Activated naive CD4-positive, alpha-beta T cell treated with anti-CD3 and anti-CD28 coated beads, Interleukin-2, amount 50 U/mL, for 16 hours (primary cell): Measurements from ENCODE around the gene ADAM12.

ENCODE experiments used
- DNase-seq: peaks from one replicate; pipeline ENCODE4 v3.0.0-alpha.2; 2020

Gene ADAM12

DNA sequence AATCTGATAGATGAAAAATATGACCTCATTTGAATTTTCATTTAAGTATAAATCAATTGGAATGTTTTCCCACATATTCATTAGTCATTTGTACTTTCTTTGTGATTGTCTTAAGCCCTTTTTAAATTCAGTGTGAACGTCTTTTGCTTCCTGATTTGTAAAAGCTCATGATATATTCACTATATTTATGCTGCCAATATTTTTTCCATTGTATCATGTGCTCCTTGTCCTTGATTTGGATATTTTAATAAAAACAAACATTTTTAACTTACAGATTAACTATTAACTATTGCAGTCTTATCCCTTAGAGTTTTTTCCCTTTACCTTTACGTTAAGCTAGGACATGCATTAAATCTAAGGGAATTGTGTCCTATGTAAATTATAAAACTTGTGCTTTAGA is 157.7 kb downstream of the ADAM12 start:
- DNase-seq, result no peak

DNA sequence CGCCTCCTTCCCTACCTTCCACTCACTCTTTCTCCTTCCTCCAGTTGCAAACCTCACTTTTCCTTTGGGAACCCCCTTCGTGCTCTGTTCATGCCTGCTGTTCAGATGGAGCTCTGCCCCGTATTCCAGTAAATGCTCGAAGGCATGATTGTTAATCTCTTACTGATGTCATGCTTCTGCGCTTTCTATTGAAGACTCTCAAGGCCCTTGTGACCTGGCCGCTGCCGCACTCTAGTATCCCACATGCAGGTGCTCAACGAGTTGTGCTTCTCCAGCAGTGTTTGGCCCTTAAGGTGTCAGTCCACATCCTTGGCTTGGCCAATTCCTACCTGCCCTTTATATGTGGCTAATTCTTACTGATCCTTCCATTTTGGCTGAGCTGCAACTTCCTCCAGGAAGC is 158.6 kb downstream of the ADAM12 start:
- no peak for DNase-seq

DNA sequence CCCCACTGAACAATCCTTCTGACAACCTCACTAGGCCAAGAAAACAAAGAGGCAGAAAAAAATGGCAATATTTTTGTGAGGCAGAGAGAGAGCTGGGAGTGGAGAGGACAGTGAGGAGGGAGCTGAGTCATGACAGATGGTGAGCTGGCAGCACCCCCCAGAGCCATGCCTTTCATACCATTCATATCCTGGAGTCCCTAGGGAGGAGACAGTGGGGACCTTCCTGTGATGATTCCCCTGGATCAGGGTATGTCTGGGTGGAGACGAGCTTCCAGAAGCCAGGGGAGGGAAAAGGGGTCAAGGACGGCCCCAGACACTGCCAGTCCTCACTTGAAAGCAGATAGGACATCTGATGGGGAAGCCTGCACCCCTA is 160.5 kb downstream of the ADAM12 start:
- no peak for DNase-seq

DNA sequence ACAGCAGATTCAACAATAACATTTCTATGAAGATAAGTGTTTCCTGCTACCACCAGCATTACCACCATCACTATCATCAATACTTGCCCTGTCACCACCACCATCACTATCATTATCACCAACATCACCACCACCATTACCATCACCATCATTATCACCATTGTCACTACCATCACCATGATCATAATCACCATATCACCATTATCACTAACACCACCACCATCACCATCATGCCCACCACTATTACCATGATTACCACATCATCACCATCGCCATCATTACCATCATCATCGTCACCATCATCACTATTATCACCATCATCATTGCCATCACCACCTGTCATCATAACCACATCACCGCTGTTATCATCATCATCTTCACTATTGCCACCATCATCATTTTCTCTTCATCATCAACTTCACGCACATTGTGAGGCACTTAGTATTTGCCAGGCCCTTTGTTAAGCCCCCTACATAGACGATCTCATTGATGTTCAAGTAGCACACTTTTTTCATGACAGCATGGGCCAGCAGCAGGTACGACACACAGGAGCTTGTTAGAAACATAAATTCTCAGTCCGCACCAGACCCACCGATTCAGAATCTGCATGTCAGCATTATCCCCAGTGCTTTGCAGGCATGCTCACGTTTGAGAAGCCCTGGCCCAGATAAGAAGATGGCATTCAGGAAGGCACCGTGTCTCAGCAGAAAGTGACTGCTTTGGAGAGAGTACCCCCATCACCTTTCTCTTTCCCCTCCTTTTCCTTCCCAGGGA is 161.1 kb downstream of the ADAM12 start:
- DNase-seq, result no peak

DNA sequence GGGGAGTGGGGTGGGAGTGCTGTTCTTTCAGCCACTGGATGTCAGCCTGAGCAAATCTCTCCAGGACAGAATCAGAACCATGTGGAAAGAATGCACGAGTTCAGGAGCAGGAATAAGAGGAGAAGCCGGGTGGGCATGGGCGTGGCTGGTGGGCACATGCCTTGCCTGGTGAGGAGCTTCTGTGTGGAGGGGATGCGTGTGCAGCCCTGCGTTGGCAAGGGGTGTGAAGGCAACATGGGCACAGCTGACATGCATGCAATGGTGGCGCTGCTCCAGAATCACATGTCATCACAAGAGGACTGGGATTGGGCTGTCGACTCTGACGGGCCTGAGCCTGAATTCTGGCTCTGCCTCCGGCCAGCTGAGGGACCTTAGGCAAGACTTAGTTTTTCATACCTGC is 162.1 kb downstream of the ADAM12 start:
- no peak for DNase-seq

DNA sequence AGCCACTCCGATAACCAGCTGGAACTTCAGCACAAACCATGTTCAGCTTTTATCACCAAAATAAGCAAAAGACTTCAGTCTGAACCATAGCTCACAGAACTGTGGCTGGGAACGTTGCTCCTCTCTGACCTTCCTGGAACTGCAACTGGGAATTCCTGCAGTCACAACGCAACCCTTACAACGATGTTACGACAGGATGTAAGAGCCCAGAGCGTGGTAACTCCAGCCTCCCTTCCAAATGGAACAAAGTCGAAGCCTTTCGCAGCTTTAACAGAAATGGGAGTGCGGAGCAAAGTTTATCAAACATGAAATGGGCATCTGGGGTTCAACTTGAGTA is 162.6 kb downstream of the ADAM12 start:
- DNase-seq, result no peak

DNA sequence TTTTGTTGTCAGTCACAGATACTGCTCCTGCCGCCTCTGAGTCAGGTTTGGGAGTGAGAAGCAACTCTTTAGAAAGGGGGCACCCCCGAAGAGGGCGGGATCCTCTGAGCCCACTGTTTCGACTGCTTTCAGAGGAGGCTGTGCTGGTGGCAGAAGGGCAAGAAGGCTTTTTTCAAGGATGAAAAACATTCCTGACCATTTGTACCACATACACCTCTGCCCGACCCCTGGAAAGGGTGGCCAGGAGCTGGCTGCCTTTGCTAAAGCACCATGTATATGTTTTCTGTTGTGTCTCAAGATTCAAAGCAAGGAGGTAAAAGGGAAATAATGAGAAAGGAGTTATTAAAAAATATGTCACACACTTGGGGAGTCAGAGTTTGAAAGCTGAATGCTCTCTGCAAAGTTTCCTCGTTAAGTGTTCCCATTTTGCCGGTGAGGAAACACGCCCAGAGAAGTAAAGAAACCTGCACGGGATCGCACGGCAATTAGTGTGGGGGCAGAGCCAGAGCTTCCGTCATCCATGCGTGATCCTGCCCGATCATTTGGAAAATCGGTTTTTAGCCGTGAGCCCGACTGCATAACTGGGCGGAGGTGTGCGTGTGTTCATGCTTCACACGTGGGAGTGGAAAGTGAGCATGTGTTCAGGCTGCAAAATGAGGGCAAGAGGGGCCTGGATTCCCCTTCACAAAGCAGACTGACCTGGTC is 163.2 kb downstream of the ADAM12 start:
- DNase-seq, result no peak

DNA sequence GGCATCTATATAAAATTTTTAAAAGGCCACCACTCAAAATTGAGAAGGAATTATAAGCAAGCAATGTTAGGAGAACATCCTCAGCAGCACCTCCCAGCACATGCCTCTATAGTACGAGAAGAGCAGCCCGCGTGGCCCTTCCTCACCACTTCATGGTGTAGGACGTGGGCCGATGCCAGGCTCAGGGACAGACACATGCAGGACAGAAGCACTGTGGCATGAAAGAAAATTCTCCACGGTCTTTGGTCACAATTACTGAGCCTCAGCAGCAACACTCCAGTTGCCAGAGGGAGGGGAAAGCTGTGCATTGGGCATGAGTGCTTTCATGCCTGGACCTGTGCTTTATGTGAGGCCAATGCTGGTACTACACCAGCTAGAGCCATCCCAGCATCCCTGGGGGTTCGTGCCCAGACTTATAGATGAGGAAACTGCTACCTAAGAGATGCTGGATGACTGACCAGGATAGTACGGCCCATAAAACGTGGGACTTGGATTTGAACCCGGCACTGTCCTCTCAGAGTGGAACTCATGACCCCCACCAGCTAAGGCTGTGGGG is 164.7 kb downstream of the ADAM12 start:
- no peak for DNase-seq

DNA sequence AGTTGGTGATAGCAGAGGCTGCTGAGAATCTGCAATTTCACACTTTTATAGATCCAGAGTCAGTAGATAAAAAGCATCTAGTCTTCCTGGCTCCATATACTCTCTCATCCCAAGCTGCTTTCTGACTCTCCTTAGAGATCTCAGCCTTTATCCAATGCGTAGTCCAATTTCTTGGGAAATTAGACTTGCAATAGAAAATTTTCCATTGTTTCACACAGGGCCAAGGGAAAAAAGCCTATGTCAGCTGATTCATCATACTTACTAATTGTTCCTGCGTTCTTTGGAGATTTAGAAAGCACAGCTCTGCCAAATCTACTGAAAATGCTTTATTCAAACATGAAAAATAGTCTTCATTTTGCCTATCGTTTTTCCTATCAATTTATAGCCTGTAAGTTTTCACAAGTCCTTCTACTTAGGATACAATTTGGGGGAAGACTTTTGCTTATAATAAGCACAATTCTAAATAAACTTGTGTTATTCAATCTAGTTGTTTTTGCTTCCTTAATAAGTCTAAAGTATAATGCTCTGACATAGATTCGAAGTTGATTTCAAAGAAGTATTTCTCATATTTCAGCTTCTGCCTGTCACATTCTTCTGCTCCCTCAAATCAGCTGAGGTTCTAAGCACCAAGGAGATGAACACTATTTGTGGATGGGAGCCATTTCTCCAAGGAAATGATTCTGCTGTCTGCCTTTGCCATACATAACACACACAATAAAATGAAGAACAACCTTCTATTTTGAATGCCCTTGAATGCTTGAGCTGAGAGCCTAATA is 165.4 kb downstream of the ADAM12 start:
- no peak for DNase-seq

DNA sequence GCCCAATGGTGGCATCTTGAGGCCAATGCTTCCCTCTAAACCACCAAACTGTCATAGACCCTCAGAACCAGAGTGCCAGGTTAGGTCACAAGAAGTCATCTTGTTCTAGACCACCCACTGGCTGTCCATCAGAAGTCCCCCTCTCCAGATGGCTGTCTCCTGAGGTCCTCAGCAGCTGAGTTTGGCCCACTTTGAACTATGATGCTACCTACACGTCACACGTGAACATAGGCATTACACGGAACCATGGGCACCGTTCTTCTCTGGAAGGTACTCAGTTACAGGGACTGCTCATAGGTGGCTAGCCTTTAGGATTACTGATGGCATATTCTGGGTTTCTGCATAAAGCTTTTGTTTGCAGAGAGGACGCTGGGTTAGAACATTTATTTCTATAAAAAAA is 166.4 kb downstream of the ADAM12 start:
- no peak for DNase-seq

DNA sequence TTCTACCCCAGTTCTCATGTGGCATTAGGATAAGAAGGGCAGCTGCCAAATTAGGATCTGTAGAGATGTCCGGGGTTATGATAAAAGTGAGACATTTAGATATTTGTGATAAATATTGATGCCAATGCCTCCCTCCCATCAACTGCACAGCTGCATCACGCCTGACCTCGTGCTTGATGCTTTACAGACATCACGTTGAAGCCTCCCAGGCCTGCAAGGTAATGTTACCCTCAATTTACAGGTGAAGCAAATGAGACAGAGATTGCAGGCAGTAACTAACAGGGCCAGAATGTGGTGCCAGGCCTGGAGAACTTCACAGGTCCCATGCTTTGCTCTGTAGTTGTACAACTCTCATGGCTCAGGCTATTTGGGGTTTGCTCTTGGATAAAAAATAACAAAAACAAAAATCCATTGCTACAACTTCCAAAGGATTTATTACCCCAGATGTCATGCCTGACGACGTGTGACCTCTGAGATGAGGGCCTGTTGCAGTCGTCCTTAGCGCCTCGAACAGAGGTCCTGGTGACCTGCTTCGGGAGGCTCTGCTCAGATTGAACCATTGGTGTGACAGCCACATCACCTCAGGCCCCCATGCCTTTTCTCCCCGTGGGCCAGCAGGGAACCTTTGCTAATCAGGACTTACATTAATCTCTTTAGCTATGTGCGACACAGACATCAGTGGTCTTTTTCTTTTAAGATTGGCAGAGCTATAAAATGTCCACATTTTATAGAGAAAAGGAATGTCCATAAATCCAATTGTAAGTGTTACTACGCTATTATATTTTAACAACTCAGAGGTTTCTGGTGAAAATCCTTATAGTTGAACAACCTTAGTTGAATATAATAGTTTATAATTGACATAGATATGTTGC is 169.3 kb downstream of the ADAM12 start:
- DNase-seq, result no peak

DNA sequence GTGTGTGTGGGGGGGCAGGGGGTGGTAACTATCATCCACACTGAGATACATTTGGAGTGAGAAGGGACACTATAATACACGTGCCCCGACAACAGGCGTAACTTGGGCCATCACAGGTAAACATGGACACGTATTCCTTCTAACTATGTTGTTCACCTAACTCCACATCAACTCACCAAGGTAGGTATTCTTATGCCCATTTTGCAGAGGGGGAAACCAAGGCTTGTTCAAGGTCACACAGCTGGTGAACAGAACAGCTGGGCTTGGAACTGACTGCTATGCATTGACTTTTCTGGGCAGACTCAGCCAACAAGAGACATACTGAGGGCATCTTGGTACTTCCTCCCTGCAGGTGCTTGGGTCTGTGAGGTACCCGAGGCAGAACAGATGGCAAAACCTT is 170.1 kb downstream of the ADAM12 start:
- no peak for DNase-seq

DNA sequence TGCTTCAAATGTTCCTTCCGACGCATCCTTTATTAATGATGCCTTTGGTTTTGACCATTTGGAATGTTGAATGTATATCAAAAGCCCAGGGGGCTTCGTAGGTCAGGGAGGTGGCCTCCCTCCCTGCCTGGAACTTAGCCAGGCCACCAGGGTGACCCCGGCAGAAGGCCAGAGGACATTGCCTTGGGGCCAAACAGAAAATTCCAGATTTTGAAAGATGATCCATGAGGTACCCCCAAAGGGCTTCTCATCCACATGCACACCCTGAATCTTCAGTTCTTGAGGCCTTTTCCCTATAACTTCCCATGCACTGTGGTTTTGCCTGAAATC is 171.7 kb downstream of the ADAM12 start:
- DNase-seq, result no peak

DNA sequence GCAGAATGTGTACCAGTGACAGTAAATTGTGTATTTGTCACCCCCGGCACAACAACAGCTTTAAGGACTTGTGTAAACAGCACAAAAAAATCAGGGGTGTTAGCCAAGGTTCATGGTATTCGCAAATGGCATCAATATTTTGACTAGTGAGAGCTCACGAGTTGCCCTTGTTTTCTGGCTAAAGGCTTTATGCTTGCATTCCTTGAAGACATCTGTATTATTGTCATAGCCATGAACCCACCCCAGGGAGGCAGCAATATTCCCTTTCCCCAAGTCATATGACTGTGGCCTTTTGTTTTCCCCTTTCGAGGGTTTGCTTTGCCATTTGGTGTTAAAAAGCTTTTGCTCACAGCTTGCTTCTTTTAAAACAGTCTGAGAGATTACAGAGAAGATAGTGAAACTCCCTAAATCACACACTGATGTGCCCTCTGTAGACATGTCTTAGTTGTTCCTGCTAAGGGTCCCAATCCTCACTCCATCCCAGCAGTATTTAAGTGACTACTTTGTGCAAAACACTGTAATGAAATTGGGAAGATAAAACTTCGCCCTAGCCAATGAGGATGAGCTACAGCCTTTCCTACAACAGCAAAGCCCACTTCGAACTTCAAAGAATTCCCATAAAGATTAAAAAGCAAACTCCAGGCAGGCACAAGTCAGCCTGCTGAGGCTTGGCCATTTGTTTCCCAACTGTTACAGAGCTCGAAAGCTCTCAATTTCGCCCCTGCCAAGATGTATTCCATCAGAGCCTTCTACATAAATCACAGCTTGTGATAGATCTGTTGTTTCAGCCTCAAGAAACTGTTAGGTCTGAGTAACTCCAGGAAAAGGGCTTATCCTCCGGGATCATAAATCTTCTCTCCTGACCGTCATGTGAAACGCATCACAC is 172.3 kb downstream of the ADAM12 start:
- no peak for DNase-seq

DNA sequence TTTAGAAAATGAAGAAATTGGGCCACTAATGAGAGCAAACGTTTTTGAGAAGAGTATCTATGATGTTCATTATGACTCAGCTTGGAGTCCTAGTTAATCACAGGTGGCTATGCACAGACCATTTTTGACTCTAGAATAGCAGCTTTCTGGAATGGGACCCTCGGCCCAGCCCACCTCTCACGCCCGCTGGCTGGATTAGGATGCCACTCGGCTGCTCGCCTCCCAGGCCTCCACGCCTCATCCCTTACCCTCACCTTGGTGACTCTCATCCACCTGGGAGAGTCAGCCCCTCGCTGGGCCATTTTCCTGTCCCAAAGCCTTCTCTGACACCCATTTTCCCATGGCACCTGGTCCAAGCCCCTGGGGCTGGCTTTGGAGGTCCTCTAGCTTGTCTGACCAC is 173.6 kb downstream of the ADAM12 start:
- no peak for DNase-seq

DNA sequence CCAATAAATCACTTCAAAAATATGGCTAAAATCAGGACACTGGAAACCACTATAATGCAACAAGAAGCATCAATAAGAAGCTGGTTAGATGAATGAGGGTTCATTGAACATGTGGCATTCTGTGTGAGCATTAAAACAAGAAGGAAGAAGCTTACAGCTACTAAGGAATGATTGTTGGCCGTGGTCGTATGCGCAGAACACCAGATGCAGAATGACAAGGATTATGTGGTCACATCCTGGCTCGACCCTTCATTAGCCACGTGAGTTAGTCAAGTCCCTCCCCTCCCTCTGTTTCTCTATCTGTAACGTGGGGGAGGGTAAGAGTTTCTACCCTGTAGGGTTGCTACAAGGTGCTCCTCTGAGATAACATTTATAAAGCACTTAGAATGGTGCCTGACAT is 174.3 kb downstream of the ADAM12 start:
- DNase-seq, result no peak

DNA sequence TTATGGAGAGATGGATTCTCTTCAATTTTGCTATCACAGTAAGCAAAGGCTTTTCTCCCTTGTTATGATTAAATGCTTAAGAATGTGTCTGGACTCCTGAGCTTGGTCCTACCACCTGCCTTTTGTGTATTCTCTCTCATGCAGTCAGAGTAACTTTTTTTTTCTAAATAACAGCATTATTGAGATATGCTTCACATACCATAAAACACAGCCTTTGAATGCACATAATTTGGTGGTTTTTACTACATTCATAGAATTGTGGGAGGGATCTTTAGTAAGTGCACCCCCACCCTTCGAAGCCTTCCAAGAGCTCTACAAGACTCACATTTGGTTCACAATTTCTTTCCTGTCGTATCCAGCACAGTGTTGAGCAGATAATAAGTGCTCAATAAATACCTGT is 175.5 kb downstream of the ADAM12 start:
- no peak for DNase-seq

DNA sequence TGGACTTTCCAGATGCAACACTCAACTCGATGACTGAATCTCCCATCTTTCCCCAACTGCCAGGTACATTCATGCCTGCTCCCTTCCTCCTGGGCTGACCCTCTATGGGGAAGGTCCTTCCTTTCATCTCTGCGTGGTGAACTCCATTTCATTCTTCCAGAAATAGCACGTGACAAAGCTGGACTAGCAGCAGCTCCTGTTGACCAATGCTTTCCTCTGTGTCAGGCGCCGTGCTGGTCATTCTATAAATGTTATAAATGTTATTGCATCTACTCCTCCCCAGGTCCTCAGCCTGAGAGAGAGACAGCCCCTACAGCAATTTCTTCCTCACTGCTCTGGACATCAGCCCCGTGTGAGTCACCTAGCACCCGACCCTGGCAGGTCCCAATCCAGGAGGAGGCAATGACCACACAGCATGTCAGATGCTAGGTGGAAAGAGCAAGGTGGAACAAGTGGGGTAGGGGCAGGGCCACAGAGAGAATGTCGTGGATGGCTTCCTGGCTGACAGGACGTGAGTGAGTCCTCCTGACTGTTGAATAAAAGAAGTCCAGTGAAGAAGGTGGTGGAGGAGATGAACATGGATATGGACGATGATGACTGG is 178.1 kb downstream of the ADAM12 start:
- DNase-seq, result no peak

DNA sequence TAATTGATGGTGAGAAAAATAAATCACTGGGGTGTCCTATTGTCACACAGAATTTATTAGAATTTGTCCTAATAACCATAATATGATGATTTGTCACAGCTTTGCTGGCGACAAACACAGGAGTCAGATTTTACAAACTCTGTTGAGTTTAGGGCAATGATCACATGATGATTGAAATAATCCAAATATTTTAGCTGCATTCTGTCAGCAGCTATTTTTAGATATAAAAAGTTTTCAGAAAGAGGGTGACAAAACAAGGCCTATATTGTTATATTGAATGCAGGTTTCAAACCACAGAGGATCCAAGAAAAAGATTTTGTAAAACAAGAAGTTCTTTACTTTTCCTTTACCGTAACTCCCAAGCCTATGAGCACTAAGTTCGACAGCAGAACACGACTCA is 178.8 kb downstream of the ADAM12 start:
- no peak for DNase-seq

DNA sequence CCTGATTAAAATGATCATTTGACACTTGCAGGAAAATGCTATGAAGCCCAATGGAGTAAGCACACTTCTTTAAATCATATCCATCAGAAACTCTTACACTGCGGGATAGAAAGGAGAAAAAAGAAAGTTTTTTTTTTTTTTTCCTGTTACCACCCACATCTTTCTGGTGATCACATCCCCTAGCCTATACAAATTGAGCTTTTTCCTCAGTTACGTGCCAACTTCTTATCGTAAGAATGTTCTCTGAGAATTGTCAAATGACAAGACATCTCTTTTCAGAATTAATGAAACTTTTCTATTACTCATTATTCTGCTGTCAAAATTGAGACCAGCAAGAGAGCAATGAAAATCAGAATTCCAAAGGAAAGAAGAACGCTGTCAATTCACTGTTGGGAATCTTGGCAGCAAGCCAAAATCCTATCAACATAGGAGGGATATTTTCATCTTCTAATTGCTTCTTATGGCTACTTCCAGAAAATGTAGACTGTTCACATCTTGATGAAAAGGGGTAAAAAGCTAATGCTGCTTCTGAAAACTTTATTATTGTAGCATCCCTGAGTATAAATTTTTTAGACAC is 179.5 kb downstream of the ADAM12 start:
- DNase-seq, result no peak

DNA sequence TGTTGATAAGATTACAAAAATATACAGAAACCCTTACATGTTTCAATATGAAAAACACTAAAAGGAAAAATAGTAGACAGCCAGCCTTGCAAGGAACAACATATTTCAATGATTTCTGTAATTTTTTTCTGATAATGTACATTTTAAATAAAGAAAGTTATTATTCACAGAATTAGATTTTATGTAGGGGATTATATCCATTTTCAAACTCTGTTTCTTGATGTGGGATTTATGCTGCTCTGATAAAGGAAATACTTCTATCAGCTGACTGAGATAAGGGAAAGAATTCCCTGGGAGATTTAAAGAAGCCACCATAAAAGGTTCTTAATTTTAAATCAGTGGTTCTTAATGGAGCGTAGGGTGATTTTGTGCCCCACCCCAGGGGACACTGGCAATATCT is 180.4 kb downstream of the ADAM12 start:
- DNase-seq, result no peak
